ENCODE measurements around the gene RAPGEF6.

The RAPGEF6 gene

DNA sequence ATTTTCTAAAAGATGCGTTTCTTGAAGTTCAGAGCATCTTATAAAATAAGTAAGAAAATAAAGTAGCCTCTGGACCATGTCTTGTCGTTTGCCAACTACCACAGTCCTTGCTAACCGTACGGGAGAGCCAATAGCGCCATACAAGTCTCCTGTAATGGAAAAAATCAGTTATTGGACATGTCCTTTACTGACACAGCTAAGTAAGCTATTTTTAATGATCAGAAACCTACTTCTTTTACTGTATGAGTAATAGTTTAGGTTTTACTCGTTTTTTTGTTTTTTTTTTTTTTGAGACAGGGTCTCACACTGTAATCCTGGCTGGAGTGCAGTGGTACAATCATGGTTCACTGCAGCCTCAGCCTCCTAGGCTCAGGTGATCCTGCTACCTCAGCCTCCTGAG lies 37.7 kb upstream of the RAPGEF6 start:
- TF ChIP-seq, protein P1, sequence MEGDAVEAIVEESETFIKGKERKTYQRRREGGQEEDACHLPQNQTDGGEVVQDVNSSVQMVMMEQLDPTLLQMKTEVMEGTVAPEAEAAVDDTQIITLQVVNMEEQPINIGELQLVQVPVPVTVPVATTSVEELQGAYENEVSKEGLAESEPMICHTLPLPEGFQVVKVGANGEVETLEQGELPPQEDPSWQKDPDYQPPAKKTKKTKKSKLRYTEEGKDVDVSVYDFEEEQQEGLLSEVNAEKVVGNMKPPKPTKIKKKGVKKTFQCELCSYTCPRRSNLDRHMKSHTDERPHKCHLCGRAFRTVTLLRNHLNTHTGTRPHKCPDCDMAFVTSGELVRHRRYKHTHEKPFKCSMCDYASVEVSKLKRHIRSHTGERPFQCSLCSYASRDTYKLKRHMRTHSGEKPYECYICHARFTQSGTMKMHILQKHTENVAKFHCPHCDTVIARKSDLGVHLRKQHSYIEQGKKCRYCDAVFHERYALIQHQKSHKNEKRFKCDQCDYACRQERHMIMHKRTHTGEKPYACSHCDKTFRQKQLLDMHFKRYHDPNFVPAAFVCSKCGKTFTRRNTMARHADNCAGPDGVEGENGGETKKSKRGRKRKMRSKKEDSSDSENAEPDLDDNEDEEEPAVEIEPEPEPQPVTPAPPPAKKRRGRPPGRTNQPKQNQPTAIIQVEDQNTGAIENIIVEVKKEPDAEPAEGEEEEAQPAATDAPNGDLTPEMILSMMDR (IDR thresholded peaks at IDR 0.05; ENCODE audit: low read depth, low read length), result no peak
- H3K4me3 ChIP-seq (ENCODE audit: low read depth, low read length), result no peak overlapping the region

DNA sequence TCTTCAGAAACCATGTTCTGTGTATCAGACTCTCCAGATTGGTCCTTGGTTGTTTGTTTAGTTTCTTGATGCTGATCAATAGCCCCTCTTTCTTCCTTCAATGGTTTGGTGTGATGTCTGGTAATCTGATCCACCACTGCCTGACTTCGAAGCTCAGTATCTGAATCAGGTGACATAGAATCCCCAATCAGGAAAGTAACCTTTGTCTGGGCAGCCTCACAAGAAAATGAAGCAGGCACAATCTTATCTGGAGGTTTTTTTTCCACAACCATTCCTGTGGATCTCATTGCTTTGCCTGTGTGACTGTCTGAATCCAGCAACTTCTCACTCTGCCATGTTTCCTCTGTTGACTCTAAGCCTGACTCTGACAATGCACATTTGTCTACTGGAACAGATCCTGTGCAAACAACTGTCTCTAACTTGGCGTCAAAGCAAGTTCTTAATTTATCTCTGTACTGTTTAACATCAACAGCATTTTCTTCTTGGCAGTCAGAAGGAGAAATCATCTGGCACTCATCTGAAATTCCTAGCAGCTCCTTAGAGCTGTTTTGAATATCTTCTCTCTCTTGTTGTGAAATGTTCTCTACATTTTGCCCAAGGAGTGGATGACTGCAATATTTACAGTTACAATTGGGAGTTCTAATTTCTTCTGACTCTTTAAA lies 37.1 kb upstream of the RAPGEF6 start:
- H3K4me3 ChIP-seq (ENCODE audit: low read depth, low read length), result no peak overlapping the region
- TF ChIP-seq, protein P1 (IDR thresholded peaks at IDR 0.05; ENCODE audit: low read depth, low read length), result no peak

DNA sequence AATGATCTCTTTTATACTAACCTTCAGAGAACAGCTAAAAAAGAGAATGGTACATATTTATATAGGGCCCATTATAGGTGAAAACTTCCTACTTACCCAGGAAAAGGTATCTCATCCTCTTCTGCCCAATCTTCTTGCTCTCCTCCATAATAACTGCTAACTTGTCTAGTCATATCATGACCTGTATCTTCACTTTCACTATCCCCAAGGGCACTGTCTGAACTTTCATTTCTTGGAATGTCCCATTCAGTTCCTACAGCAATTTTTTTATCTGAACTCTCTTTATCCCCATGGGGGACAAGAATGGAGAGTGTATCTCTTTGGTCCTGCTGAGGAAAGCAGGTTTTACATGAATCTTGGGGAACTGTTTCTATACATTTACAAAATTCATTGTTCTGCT lies 36.4 kb upstream of the RAPGEF6 start:
- TF ChIP-seq, protein P1 (IDR thresholded peaks at IDR 0.05; ENCODE audit: low read depth, low read length), result no peak
- no peak overlapping the region for H3K4me3 ChIP-seq (ENCODE audit: low read depth, low read length)

DNA sequence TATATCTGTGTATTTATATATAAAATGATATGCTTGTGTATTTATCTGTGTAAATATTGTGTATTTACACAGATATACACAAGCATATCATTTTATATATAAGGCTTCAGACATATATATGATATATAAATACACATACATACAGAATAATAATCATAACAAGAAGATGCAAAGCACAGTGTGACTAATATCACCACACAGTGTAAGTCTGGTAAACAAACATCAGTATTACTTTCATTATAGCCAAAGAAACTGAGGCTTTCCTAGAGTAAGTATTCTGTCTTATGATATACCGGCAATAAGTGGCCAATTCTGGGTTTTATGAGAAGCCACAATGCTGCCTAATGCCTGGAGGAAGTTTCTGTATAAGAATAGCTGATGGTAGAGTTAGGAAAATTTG lies 29.9 kb upstream of the RAPGEF6 start:
- TF ChIP-seq, protein P1 (IDR thresholded peaks at IDR 0.05; ENCODE audit: low read depth, low read length), result no peak
- H3K4me3 ChIP-seq (ENCODE audit: low read depth, low read length), result no peak overlapping the region

DNA sequence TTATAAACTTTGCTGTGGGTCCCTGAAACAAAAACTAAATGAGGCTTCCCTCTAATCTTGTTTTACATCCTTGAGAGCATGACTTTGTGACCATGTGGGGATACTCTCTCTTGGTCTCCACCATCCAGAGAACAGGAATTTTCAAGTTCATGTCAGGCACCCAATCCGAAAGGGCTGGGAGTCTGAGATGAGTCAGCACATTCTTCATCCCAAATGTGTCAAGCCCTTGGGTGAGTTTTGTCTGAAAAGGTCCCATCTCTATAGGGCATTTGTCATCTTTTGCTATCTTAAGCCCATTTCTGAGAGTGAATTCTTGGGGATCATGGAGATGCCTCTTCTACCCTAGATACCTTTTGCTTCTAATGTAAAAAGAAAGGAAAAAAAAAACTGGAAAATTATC lies 26.9 kb upstream of the RAPGEF6 start:
- no peak overlapping the region for H3K4me3 ChIP-seq (ENCODE audit: low read depth, low read length)
- TF ChIP-seq, protein P1 (IDR thresholded peaks at IDR 0.05; ENCODE audit: low read depth, low read length), result no peak

DNA sequence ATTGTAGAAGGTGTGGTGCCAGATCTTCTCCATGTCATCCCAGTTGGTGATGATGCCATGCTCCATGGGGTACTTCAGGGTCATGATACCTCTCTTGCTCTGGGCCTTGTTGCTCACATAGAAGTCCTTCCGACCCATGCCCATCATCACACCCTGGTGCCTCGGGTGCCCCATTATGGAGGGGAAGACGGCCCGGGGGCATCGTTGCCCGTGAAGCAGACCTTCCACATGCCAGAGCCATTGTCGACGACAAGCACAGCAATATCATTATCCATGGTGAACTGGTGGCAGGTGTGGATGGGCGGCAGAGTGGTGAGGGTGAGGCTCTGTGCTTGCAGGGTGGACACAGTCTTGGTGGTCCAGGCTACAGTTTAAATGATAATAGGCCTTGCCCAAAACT lies 24.8 kb upstream of the RAPGEF6 start:
- H3K4me3 ChIP-seq (ENCODE audit: low read depth, low read length), result no peak overlapping the region
- TF ChIP-seq, protein P1 (IDR thresholded peaks at IDR 0.05; ENCODE audit: low read depth, low read length), result no peak

DNA sequence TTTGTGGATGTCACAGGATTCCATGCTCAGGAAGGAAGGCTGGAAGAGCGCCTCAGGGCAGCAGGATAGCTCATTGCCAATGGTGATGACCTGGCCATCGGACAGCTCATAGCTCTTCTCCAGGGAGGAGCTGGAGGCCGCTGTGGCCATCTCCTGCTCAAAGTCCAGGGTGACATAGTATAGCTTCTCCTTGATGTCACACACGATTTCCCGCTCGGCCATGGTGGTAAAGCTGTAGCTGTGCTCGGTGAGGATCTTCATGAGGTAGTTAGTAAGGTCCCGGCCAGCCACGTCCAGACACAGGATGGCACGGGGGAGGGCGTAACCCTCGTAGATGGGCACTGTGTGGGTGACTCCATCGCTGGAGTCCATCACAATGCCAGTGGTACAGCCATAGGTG lies 24.3 kb upstream of the RAPGEF6 start:
- TF ChIP-seq, protein P1 (IDR thresholded peaks at IDR 0.05; ENCODE audit: low read depth, low read length), result no peak

More for the DNA sequence above, 24.3 kb upstream of the RAPGEF6 start:
- no peak overlapping the region for H3K4me3 ChIP-seq (ENCODE audit: low read depth, low read length)

Measured in WI38 (cell line).